H9 (cell line): ENCODE measurements around the gene IFT52. TPM values are rescaled to one million over a fixed set of nuclear protein-coding genes. Genes with fewer than 3 reads are reported as not detected.

ENCODE experiments used
- DNase-seq: peaks from one replicate; pipeline ENCODE4 v3.0.0-alpha.2; 2017
- H2AFZ ChIP-seq: one replicate; pipeline ENCODE4 v1.6.1; 2013; ENCODE audit warnings: mild to moderate bottlenecking, low read length, control low read depth, moderate library complexity
- H2AK5ac ChIP-seq: 2 replicates; pipeline ENCODE4 v1.6.1; 2013; ENCODE audit warnings: low read length, control low read depth, mixed read lengths; ENCODE audit not compliant: insufficient read length
- H2BK120ac ChIP-seq: one replicate; pipeline ENCODE4 v1.6.1; 2013; ENCODE audit warnings: low read depth, mild to moderate bottlenecking, low read length, control low read depth, inconsistent platforms; ENCODE audit not compliant: poor library complexity, severe bottlenecking
- H2BK12ac ChIP-seq: 2 replicates; pipeline ENCODE4 v1.6.1; 2013; ENCODE audit warnings: low read length, control low read depth, mixed read lengths, low read depth; ENCODE audit not compliant: insufficient read length
- H2BK15ac ChIP-seq: 2 replicates; pipeline ENCODE4 v1.6.1; 2013; ENCODE audit warnings: low read depth, low read length, control low read depth
- H2BK20ac ChIP-seq: one replicate; pipeline ENCODE4 v1.6.1; 2013; ENCODE audit warnings: low read depth, mild to moderate bottlenecking, low read length, control low read depth, inconsistent platforms; ENCODE audit not compliant: poor library complexity, severe bottlenecking
- H2BK5ac ChIP-seq: 2 replicates; pipeline ENCODE4 v1.6.1; 2013; ENCODE audit warnings: low read length, control low read depth, mixed read lengths; ENCODE audit not compliant: insufficient read length
- H3K14ac ChIP-seq: 2 replicates; pipeline ENCODE4 v1.6.1; 2013; ENCODE audit warnings: low read length, control low read depth; ENCODE audit not compliant: insufficient read depth
- H3K18ac ChIP-seq: 2 replicates; pipeline ENCODE4 v1.6.1; 2013; ENCODE audit warnings: low read depth, mild to moderate bottlenecking, mixed read lengths, low read length, control low read depth; ENCODE audit not compliant: insufficient read length
- H3K23ac ChIP-seq: 2 replicates; pipeline ENCODE4 v1.6.1; 2013; ENCODE audit warnings: low read length, control low read depth, mixed read lengths, low read depth; ENCODE audit not compliant: insufficient read length
- H3K23me2 ChIP-seq: 2 replicates; pipeline ENCODE4 v1.6.1; 2013; ENCODE audit warnings: low read depth, mild to moderate bottlenecking, mixed read lengths, low read length, control low read depth; ENCODE audit not compliant: insufficient read length, poor library complexity, severe bottlenecking
- H3K27ac ChIP-seq: 2 replicates; pipeline ENCODE4 v1.5.1; 2013; ENCODE audit warnings: low read length, control low read depth, mixed read lengths, low read depth; ENCODE audit not compliant: insufficient read length
- H3K27me3 ChIP-seq: 2 replicates; pipeline ENCODE4 v1.6.1; 2013; ENCODE audit warnings: low read length, control low read depth, inconsistent platforms; ENCODE audit not compliant: insufficient read depth
- H3K4ac ChIP-seq: 2 replicates; pipeline ENCODE4 v1.6.1; 2013; ENCODE audit warnings: low read depth, mild to moderate bottlenecking, control low read depth, inconsistent platforms, low read length, moderate library complexity
- H3K4me1 ChIP-seq: 2 replicates; pipeline ENCODE4 v1.6.1; 2013; ENCODE audit warnings: low read length, control low read depth, inconsistent platforms; ENCODE audit not compliant: insufficient read depth
- H3K4me2 ChIP-seq: 2 replicates; pipeline ENCODE4 v1.6.1; 2013; ENCODE audit warnings: low read length, control low read depth, mixed read lengths; ENCODE audit not compliant: insufficient read length, insufficient read depth
- H3K56ac ChIP-seq: 2 replicates; pipeline ENCODE4 v1.6.1; 2013; ENCODE audit warnings: low read depth, mild to moderate bottlenecking, mixed read lengths, low read length, control low read depth; ENCODE audit not compliant: insufficient read length
- H3K79me1 ChIP-seq: 2 replicates; pipeline ENCODE4 v1.6.1; 2013; ENCODE audit warnings: low read depth, mild to moderate bottlenecking, moderate library complexity, low read length, control low read depth, inconsistent platforms; ENCODE audit not compliant: insufficient read depth, poor library complexity, severe bottlenecking
- H3K79me2 ChIP-seq: 2 replicates; pipeline ENCODE4 v1.6.1; 2013; ENCODE audit warnings: low read length, control low read depth, inconsistent platforms; ENCODE audit not compliant: insufficient read depth
- H3K9ac ChIP-seq: 2 replicates; pipeline ENCODE4 v1.6.1; 2013; ENCODE audit warnings: low read length, control low read depth, mixed read lengths; ENCODE audit not compliant: insufficient read length; ENCODE audit errors: extremely low read depth
- H3K9me3 ChIP-seq: one replicate; pipeline ENCODE4 v1.6.1; 2013; ENCODE audit warnings: low read depth, low read length, inconsistent platforms; ENCODE audit not compliant: control insufficient read depth
- H3T11ph ChIP-seq: one replicate; pipeline ENCODE4 v1.6.1; 2013; ENCODE audit warnings: mild to moderate bottlenecking, low read length, control low read depth, inconsistent platforms
- H4K20me1 ChIP-seq: one replicate; pipeline ENCODE4 v1.6.1; 2013; ENCODE audit not compliant: control insufficient read depth, insufficient read length, insufficient read depth
- H4K5ac ChIP-seq: 2 replicates; pipeline ENCODE4 v1.6.1; 2013; ENCODE audit warnings: low read depth, mild to moderate bottlenecking, mixed read lengths, low read length, control low read depth; ENCODE audit not compliant: insufficient read length
- H4K8ac ChIP-seq: replicated peaks from 2 replicates; pipeline ENCODE4 v1.6.1; 2013; ENCODE audit warnings: low read length, control low read depth, mixed read lengths, low read depth; ENCODE audit not compliant: insufficient read length
- H4K91ac ChIP-seq: 2 replicates; pipeline ENCODE4 v1.6.1; 2013; ENCODE audit warnings: low read depth, mild to moderate bottlenecking, moderate library complexity, mixed read lengths, low read length, control low read depth; ENCODE audit not compliant: insufficient read length
- H3K27ac Mint-ChIP-seq, 3 experiments: 2 replicates in 2 of 3; 3 replicates in 1 of 3; pipeline ENCODE4 v1.8.0; 2020 to 2021; ENCODE audit warnings: mixed read lengths in 3 of 3, mild to moderate bottlenecking in 1 of 3, moderate library complexity in 1 of 3
- H3K27me3 Mint-ChIP-seq: 2 replicates; pipeline ENCODE4 v1.8.0; 2021; ENCODE audit warnings: low read depth, mild to moderate bottlenecking, moderate library complexity, mixed read lengths
- H3K36me3 Mint-ChIP-seq, 3 experiments: 2 replicates in 2 of 3; 3 replicates in 1 of 3; pipeline ENCODE4 v1.8.0; 2020 to 2021; ENCODE audit warnings: low read depth in 3 of 3, mixed read lengths in 3 of 3; ENCODE audit not compliant: insufficient read depth in 1 of 3
- H3K4me1 Mint-ChIP-seq, 2 experiments: 2 replicates each; pipeline ENCODE4 v1.8.0; 2020; ENCODE audit warnings: mixed read lengths in 2 of 2
- H3K4me3 Mint-ChIP-seq, 2 experiments: 2 replicates in 1 of 2; 3 replicates in 1 of 2; pipeline ENCODE4 v1.8.0; 2020 to 2021; ENCODE audit warnings: mild to moderate bottlenecking in 2 of 2, mixed read lengths in 2 of 2, moderate library complexity in 1 of 2
- H3K9me3 Mint-ChIP-seq, 2 experiments: 2 replicates in 1 of 2; 3 replicates in 1 of 2; pipeline ENCODE4 v1.8.0; 2020; ENCODE audit warnings: mild to moderate bottlenecking in 2 of 2, mixed read lengths in 2 of 2, moderate library complexity in 1 of 2
- CTCF ChIP-seq: fragments of 200-600 bp; sonication (generic); conservative IDR thresholded peaks from 3 replicates; pipeline ENCODE4 v1.8.0; 2021; ENCODE audit warnings: antibody characterized with exemption, mild to moderate bottlenecking
- WGBS: extraction: QIAGEN DNeasy Blood & Tissue Kit; methylation state at CpG from one replicate; pipeline ENCODE4 v1.1.7; 2013; ENCODE audit warnings: missing lambda C conversion rate, low lambda C conversion rate, mixed read lengths; ENCODE audit not compliant: insufficient read length; ENCODE audit errors: extremely low coverage; 5-methylcytosine and 5-hydroxymethylcytosine counted together
- total RNA-seq: library from RNA; stranded (reverse); gene quantifications from 2 replicates; pipeline ENCODE4 v1.2.1, GENCODE V29; 2021

Gene IFT52
- total RNA-seq, 1 experiment from 2014 or later = 44.5 TPM

GRCh38 chr20:43567477-43567876, 23.3 kb upstream of the IFT52 start:
- no peaks in the 10 kb centered on the region for H3K9me3 ChIP-seq
- WGBS = no CpG with 5 or more reads among the region's 9 CpGs
- H3K4me1 Mint-ChIP-seq = peaks cover 3% of the 10 kb centered on the region in 2 experiments; a peak in 3 of 4 replicates

More at GRCh38 chr20:43567477-43567876, 23.3 kb upstream of the IFT52 start:
- Histone ChIP-seq H3K4me2 (no peak overlapping the region), H3K23me2 (no peaks in the 10 kb centered on the region), H3K14ac (no peak overlapping the region; the same call in 1 of the 2 replicates), H2AFZ (no peak overlapping the region), H3K27ac (no peak overlapping the region), H2BK15ac (no peak overlapping the region), H2BK120ac (no peak overlapping the region), H3K27me3 (no peaks in the 10 kb centered on the region), H4K8ac (no peak overlapping the region), H2BK12ac (no peak overlapping the region), H2AK5ac (no peak overlapping the region), H2BK20ac (no peak overlapping the region), H4K91ac (no peak overlapping the region), H3K9ac (no peak overlapping the region), H3K79me2 (no peaks in the 10 kb centered on the region), H3K56ac (no peak overlapping the region), H3K4ac (no peak overlapping the region), H3T11ph (no peak overlapping the region), H3K4me1 (no peaks in the 10 kb centered on the region), H4K5ac (no peak overlapping the region), H3K79me1 (no peaks in the 10 kb centered on the region), H3K23ac (no peak overlapping the region), H4K20me1 (no peaks in the 10 kb centered on the region), H2BK5ac (no peak overlapping the region), H3K18ac (no peak overlapping the region)
- H3K4me3 Mint-ChIP-seq = no peak overlapping the region; a peak in 1 of 5 replicates
- H3K27ac Mint-ChIP-seq = no peak overlapping the region
- H3K27me3 Mint-ChIP-seq = no peaks in the 10 kb centered on the region
- H3K36me3 Mint-ChIP-seq = no peaks in the 10 kb centered on the region
- no peaks in the 10 kb centered on the region for H3K9me3 Mint-ChIP-seq
- no peak for DNase-seq
- no peak for TF ChIP-seq CTCF
